ENCODE measurements around the gene LILRB5.

- no peak for TF ChIP-seq POLR2A (IDR thresholded peaks at IDR 0.05)
- TF ChIP-seq CTCF (IDR thresholded peaks at IDR 0.05), result no peak
- TF ChIP-seq EP300 (IDR thresholded peaks at IDR 0.05; ENCODE audit: low read depth), result no peak
These were observed 9.0 kb downstream of the LILRB5 start for GRCh38 chr19:54248016-54248601.

All from transverse colon (tissue), 3 donors.